T-helper 1 cell (primary cell): Measurements from ENCODE around the gene C11orf86.
"Not testable (repeated sequence)": the region's sequence is repeated elsewhere in the genome, so short reads cannot be mapped to it uniquely, and the experiment has no call there.

Experiments used
- DNase-seq, 5 donors: peaks; one replicate each; pipeline ENCODE4 v3.0.0-alpha.2; 2012 to 2020

The C11orf86 gene

GRCh38 chr11:66992041-66992440, 16.9 kb downstream of the C11orf86 start:
- DNase-seq, result no peak

GRCh38 chr11:66996609-66997273, 21.6 kb downstream of the C11orf86 start:
- DNase-seq, result no peak

- DNase-seq, result no peak
Measured at GRCh38 chr11:66999555-66999954, 24.5 kb downstream of the C11orf86 start.

GRCh38 chr11:67001332-67001731, 26.2 kb downstream of the C11orf86 start:
- DNase-seq, result no peak

- DNase-seq, result no peak
Measured at GRCh38 chr11:67002297-67002913, 27.3 kb downstream of the C11orf86 start.

GRCh38 chr11:67002921-67003411, 27.9 kb downstream of the C11orf86 start:
- no peak for DNase-seq

GRCh38 chr11:67005200-67005599, 30.1 kb downstream of the C11orf86 start:
- not testable (repeated sequence) for DNase-seq

GRCh38 chr11:67006029-67006884, 31.2 kb downstream of the C11orf86 start:
- peak in 1 of 5 donors; percentile 16 for DNase-seq

GRCh38 chr11:67007126-67007525, 32.0 kb downstream of the C11orf86 start:
- no peak for DNase-seq

- DNase-seq, result no peak
Measured at GRCh38 chr11:67010296-67010905, 35.3 kb downstream of the C11orf86 start.

GRCh38 chr11:67013511-67014045, 38.5 kb downstream of the C11orf86 start:
- no peak for DNase-seq

GRCh38 chr11:67014343-67014742, 39.2 kb downstream of the C11orf86 start:
- no peak for DNase-seq

- DNase-seq, result no peak
Measured at GRCh38 chr11:67015048-67015447, 39.9 kb downstream of the C11orf86 start.

- no peak for DNase-seq
Measured at GRCh38 chr11:67016550-67016949, 41.4 kb downstream of the C11orf86 start.

- no peak for DNase-seq
Measured at GRCh38 chr11:67020949-67021348, 45.8 kb downstream of the C11orf86 start.

- DNase-seq, result no peak
Measured at GRCh38 chr11:67022341-67022933, 47.3 kb downstream of the C11orf86 start.

- DNase-seq, result no peak
Measured at GRCh38 chr11:67022961-67023956, 48.2 kb downstream of the C11orf86 start, which contains the start of gene SYT12. TSS of gene SYT12 (plus strand) at chr11:67023134. CDS start at chr11:67030145, 7,011 bp downstream.

- DNase-seq, result no peak
Measured at GRCh38 chr11:67023957-67024353, 48.9 kb downstream of the C11orf86 start.

GRCh38 chr11:67024410-67024809, 49.3 kb downstream of the C11orf86 start:
- peak in 3 of 5 donors; percentile 19 to 61 (median 39) for DNase-seq

- DNase-seq, result no peak
Measured at GRCh38 chr11:67024966-67025365, 49.9 kb downstream of the C11orf86 start.

- no peak for DNase-seq
Measured at GRCh38 chr11:67025750-67026149, 50.6 kb downstream of the C11orf86 start.
